Posterior cingulate gyrus (tissue), 11 donors: ENCODE measurements around the gene AVPR1A.
"Not testable (repeated sequence)": the region's sequence is repeated elsewhere in the genome, so short reads cannot be mapped to it uniquely, and the experiment has no call there.

Experiments used
- DNase-seq, 10 donors: peaks; one replicate each; pipeline versions ENCODE4 v3.0.0 to v3.0.0-alpha.2; 2020 to 2021; ENCODE audit warnings: mixed read lengths in 3 of 10
- intact Hi-C: fragments of 100-400 bp; cut with DNase I; formaldehyde crosslinking; loops from one replicate; pipeline ENCODE4 v1.15.1; 2023

The AVPR1A gene

GRCh38 chr12:63150713-63151622 is at the start of gene AVPR1A:
AVPR1A (minus strand) TSS chr12:63151201; CDS start chr12:63150836, 365 bp downstream.
- peak in 3 of 10 donors; percentile 8 to 81 (median 77) for DNase-seq

GRCh38 chr12:63196168-63196567 is 45.2 kb upstream of the AVPR1A start:
- DNase-seq: peak in 2 of 10 donors; percentile 72 to 83
- intact Hi-C loops: no loop called here

More at GRCh38 chr12:63150713-63151622, at the start of gene AVPR1A:
- intact Hi-C loops: no loop called here

GRCh38 chr12:63179224-63179623 is 28.2 kb upstream of the AVPR1A start:
- no peak for DNase-seq
- intact Hi-C loops: no loop called here

- DNase-seq: no peak
- intact Hi-C loops: no loop called here
Observed at GRCh38 chr12:63170321-63170720, 19.3 kb upstream of the AVPR1A start.

- intact Hi-C loops: not testable (repeated sequence)
- DNase-seq: peak in 1 of 10 donors; percentile 43
Observed at GRCh38 chr12:63167741-63168140, 16.7 kb upstream of the AVPR1A start.

GRCh38 chr12:63164911-63165310 is 13.9 kb upstream of the AVPR1A start:
- no peak for DNase-seq
- intact Hi-C loops: no loop called here

GRCh38 chr12:63163541-63163940 is 12.5 kb upstream of the AVPR1A start:
- no peak for DNase-seq
- intact Hi-C loops: no loop called here

GRCh38 chr12:63155375-63155774 is 4.4 kb upstream of the AVPR1A start:
- no peak for DNase-seq
- intact Hi-C loops: no loop called here

- DNase-seq: no peak
Observed at GRCh38 chr12:63154560-63154959, 3.6 kb upstream of the AVPR1A start.

GRCh38 chr12:63152321-63152700 is 1.3 kb upstream of the AVPR1A start:
- intact Hi-C loops: no loop called here
- no peak for DNase-seq

More at GRCh38 chr12:63154560-63154959, 3.6 kb upstream of the AVPR1A start:
- intact Hi-C loops: no loop called here

- intact Hi-C loops: no loop called here
- DNase-seq: peak in 5 of 10 donors; percentile 21 to 51 (median 26)
Observed at GRCh38 chr12:63151623-63152320, 771 bp upstream of the AVPR1A start.

GRCh38 chr12:63149909-63150712 is 890 bp downstream of the AVPR1A start:
- intact Hi-C loops: no loop called here

GRCh38 chr12:63144556-63144955 is 6.4 kb downstream of the AVPR1A start:
- intact Hi-C loops: no loop called here
- DNase-seq: no peak

More at GRCh38 chr12:63149909-63150712, 890 bp downstream of the AVPR1A start:
- DNase-seq: peak in 4 of 10 donors; percentile 7 to 83 (median 44)

- DNase-seq: no peak
- intact Hi-C loops: no loop called here
Observed at GRCh38 chr12:63138488-63138887, 12.5 kb downstream of the AVPR1A start.

GRCh38 chr12:63133981-63134380 is 17.0 kb downstream of the AVPR1A start:
- intact Hi-C loops: no loop called here
- no peak for DNase-seq

- intact Hi-C loops: no loop called here
- DNase-seq: no peak
Observed at GRCh38 chr12:63132201-63132600, 18.8 kb downstream of the AVPR1A start.

GRCh38 chr12:63129927-63130326 is 21.1 kb downstream of the AVPR1A start:
- intact Hi-C loops: no loop called here
- DNase-seq: no peak

- intact Hi-C loops: no loop called here
- DNase-seq: no peak
Observed at GRCh38 chr12:63124778-63125177, 26.2 kb downstream of the AVPR1A start.

- no peak for DNase-seq
- intact Hi-C loops: loop anchor here (2.0 to 10.0 kb wide), 3 partner anchors 171 to 1151 kb away; no protein-coding TSS in a partner anchor
Observed at GRCh38 chr12:63103494-63104131, 47.4 kb downstream of the AVPR1A start.

- intact Hi-C loops: loop anchor here (2.0 to 10.0 kb wide), 3 partner anchors 173 to 1153 kb away; no protein-coding TSS in a partner anchor
Observed at GRCh38 chr12:63101920-63102319, 49.1 kb downstream of the AVPR1A start.

More at GRCh38 chr12:63101920-63102319, 49.1 kb downstream of the AVPR1A start:
- no peak for DNase-seq
